Esophagus squamous epithelium (tissue), 4 donors: Measurements from ENCODE around the gene TNS1.

Experiments
- POLR2A ChIP-seq, 4 donors: fragments of 450-650 bp; IDR thresholded peaks; one replicate each; pipeline ENCODE4 v1.6.1; 2017; ENCODE audit warnings: antibody characterized with exemption in 4 of 4, mild to moderate bottlenecking in 4 of 4, moderate library complexity in 3 of 4
- TF ChIP-seq, protein P1 (sequence below), 6 experiments: fragments of 450-650 bp in 4 of 6; fragments of 200-600 bp in 2 of 6; sonication (generic) in 2 of 6; IDR thresholded peaks; one replicate each; pipeline ENCODE4 v1.5.1; 2016 to 2019; ENCODE audit warnings: antibody characterized with exemption in 6 of 6, mild to moderate bottlenecking in 4 of 6, moderate library complexity in 4 of 6

DNA sequence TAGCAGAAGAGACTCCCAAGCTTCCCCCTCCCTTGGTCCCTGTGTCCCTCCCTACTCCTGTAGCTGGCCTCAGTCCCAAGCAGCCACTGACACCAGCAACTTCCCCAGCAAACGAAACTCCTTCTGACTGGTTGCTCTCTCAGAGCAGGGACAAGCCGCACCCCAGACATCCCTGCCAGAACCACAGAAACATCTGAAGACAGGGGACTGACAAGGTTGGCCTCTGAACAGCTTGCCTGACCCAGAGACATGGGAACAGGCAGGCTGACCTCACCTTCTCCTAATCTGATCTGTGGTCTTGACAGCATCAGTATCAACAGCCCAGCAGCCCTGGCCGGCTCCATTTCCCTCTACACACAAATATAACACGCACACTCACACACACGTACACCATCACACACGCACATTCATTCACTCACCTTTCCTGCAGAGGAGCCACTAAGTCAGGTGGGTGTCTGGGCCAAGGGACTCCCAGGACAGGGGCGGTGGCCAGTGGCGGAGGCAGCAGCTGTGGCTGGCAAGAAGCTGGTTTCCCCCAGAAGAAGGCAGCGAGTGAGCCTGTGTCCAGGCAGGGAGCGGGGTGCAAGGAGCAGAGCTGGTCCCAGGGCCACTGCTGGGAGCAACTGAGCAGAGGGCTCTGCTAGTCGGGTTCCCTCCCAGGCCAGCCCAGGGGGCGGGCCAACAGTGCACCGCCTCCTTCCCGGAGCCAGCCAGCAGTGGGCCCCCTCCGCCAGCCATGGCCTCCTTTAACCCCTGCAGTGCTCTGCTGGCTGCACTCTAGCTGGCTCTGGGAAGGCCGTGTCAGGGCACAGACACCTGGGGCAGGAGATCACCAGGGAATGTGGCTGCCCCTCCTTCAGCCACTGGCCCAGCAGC, 59.1 kb downstream of the TNS1 start:
- TF ChIP-seq POLR2A (IDR thresholded peaks at IDR 0.05): peak in 2 of 4 donors; percentile 76 to 78
- TF ChIP-seq, protein P1, sequence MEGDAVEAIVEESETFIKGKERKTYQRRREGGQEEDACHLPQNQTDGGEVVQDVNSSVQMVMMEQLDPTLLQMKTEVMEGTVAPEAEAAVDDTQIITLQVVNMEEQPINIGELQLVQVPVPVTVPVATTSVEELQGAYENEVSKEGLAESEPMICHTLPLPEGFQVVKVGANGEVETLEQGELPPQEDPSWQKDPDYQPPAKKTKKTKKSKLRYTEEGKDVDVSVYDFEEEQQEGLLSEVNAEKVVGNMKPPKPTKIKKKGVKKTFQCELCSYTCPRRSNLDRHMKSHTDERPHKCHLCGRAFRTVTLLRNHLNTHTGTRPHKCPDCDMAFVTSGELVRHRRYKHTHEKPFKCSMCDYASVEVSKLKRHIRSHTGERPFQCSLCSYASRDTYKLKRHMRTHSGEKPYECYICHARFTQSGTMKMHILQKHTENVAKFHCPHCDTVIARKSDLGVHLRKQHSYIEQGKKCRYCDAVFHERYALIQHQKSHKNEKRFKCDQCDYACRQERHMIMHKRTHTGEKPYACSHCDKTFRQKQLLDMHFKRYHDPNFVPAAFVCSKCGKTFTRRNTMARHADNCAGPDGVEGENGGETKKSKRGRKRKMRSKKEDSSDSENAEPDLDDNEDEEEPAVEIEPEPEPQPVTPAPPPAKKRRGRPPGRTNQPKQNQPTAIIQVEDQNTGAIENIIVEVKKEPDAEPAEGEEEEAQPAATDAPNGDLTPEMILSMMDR (IDR thresholded peaks at IDR 0.05): peak in 2 of 6 experiments; percentile 12 to 13
